ENCODE measurements around the gene ENTPD6.

DNA sequence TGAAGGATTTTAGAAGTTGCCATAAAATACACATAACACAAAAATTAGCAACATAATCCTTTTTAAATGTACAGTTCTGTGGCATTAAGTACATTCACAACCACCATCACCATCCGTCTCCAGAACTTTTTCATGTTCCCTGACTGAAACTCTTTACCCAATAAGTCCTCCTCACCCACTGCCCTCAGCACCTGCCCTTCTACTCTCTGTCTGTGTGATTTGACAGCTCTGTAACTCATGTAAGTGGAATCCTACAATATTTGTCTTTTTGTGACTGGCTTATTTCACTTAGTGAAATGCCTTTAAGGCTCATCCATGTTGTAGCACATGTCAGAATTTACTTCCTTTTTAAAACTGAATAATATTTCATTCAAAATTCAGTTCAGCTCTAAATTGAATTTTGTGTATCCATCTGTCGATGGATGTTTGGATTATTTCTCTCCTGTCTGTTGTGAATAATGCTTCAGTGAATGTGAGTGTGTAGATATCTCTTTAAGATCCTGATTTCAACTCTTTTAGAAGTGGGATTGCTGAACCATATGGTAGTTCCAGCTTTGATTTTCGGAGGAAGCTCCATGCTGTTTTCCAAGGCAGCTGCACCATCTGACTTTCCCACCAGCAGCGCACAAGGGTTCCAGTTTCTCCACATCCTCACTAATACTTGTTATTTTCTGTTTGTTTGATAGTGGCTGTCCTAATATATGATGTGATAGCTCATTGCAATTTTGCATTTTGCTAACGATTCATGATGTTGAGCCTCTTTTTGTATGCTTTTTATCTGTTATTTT lies 4.2 kb downstream of the ENTPD6 start:
- TF ChIP-seq EZH2 (IDR thresholded peaks at IDR 0.05; ENCODE audit: insufficient read depth, poor library complexity, severe bottlenecking) (no peak), EZH2phosphoT487 (IDR thresholded peaks at IDR 0.05; ENCODE audit: insufficient read depth, low read depth) (no peak)
